Activated CD8-positive, alpha-beta T cell treated with anti-CD3 and anti-CD28 coated beads for 36 hours (primary cell): Measurements from ENCODE around the gene TMEM132D. TPM values are rescaled to one million over a fixed set of nuclear protein-coding genes. Genes with fewer than 3 reads are reported as not detected.

Experiments used
- ATAC-seq: fragments of 200-7000 bp; cut with Tn5 transposase; one replicate; pipeline ENCODE4 v1.10.0; 2021; ENCODE audit warnings: mild to moderate bottlenecking, moderate library complexity
- CTCF ChIA-PET: fragments of 350-600 bp; sonication (Branson Sonifier 250); formaldehyde crosslinking; loops from one replicate; lab custom pipeline; 2021; ENCODE audit warnings: antibody characterized with exemption; lab: Charles Lee
- POLR2A ChIA-PET: fragments of 350-600 bp; sonication (Branson Sonifier 250); formaldehyde crosslinking; loops from one replicate; lab custom pipeline; 2021; ENCODE audit warnings: antibody characterized with exemption; lab: Charles Lee
- DNase-seq: peaks from one replicate; pipeline ENCODE4 v3.0.0-alpha.2; 2020
- H3K27ac Mint-ChIP-seq: one replicate; pipeline ENCODE4 v1.8.0; 2021; ENCODE audit warnings: mild to moderate bottlenecking, mixed read lengths
- H3K27me3 Mint-ChIP-seq: one replicate; pipeline ENCODE4 v1.8.0; 2021; ENCODE audit warnings: mixed read lengths
- H3K36me3 Mint-ChIP-seq: one replicate; pipeline ENCODE4 v1.8.0; 2021; ENCODE audit warnings: low read depth, mixed read lengths
- H3K4me1 Mint-ChIP-seq: one replicate; pipeline ENCODE4 v1.8.0; 2021; ENCODE audit warnings: low read depth, mixed read lengths
- H3K4me3 Mint-ChIP-seq: one replicate; pipeline ENCODE4 v1.8.0; 2021; ENCODE audit warnings: mild to moderate bottlenecking, moderate library complexity, mixed read lengths
- H3K9me3 Mint-ChIP-seq: one replicate; pipeline ENCODE4 v1.8.0; 2021; ENCODE audit warnings: mixed read lengths
- CTCF ChIP-seq: fragments of 200-600 bp; IDR thresholded peaks from one replicate; pipeline ENCODE4 v1.8.0; 2022; ENCODE audit warnings: antibody characterized with exemption, mild to moderate bottlenecking
- intact Hi-C: fragments of 100-400 bp; cut with micrococcal nuclease; formaldehyde crosslinking; loops from one replicate; pipeline ENCODE4 v1.10.0; 2022
- total RNA-seq, 2 experiments: library from RNA; stranded (reverse); gene quantifications; one replicate each; pipeline ENCODE4 v1.2.3, GENCODE V29; 2021

TMEM132D gene
- total RNA-seq, 2 experiments from 2014 or later: not detected

GRCh38 chr12:129381715-129382114 is 522.1 kb downstream of the TMEM132D start:
- H3K36me3 Mint-ChIP-seq: no peaks in the 10 kb centered on the region
- no peaks in the 10 kb centered on the region for H3K27me3 Mint-ChIP-seq
- DNase-seq (no peak), ATAC-seq (no peak)
- peaks cover 4% of the 10 kb centered on the region for H3K9me3 Mint-ChIP-seq
- no peak overlapping the region for H3K27ac Mint-ChIP-seq
- intact Hi-C loops: no loop called here
- no peaks in the 10 kb centered on the region for H3K4me1 Mint-ChIP-seq
- ChIA-PET POLR2A (no interaction called here), CTCF (no interaction called here)
- H3K4me3 Mint-ChIP-seq: no peak overlapping the region
- no peak for TF ChIP-seq CTCF

- H3K4me3 Mint-ChIP-seq: no peak overlapping the region
- ChIA-PET CTCF (no interaction called here), POLR2A (no interaction called here)
- intact Hi-C loops: no loop called here
- no peak for DNase-seq
- peaks cover 4% of the 10 kb centered on the region for H3K9me3 Mint-ChIP-seq
- TF ChIP-seq CTCF: no peak
- H3K27ac Mint-ChIP-seq: no peak overlapping the region
- no peaks in the 10 kb centered on the region for H3K4me1 Mint-ChIP-seq
- H3K36me3 Mint-ChIP-seq: no peaks in the 10 kb centered on the region
- no peaks in the 10 kb centered on the region for H3K27me3 Mint-ChIP-seq
- ATAC-seq: no peak
Measured at GRCh38 chr12:129379076-129379804, 524.6 kb downstream of the TMEM132D start.

- Mint-ChIP-seq H3K36me3 (no peaks in the 10 kb centered on the region), H3K4me3 (no peak overlapping the region), H3K27ac (no peak overlapping the region), H3K4me1 (no peaks in the 10 kb centered on the region), H3K9me3 (peaks cover 4% of the 10 kb centered on the region), H3K27me3 (no peaks in the 10 kb centered on the region)
- ATAC-seq (no peak), DNase-seq (no peak)
- intact Hi-C loops: no loop called here
- ChIA-PET POLR2A (no interaction called here), CTCF (no interaction called here)
- TF ChIP-seq CTCF: no peak
Measured at GRCh38 chr12:129378496-129378895, 525.3 kb downstream of the TMEM132D start.

GRCh38 chr12:129373746-129374145 is 530.1 kb downstream of the TMEM132D start:
- ATAC-seq: no peak
- Mint-ChIP-seq H3K27me3 (no peaks in the 10 kb centered on the region), H3K9me3 (peaks cover 4% of the 10 kb centered on the region), H3K36me3 (no peaks in the 10 kb centered on the region), H3K4me3 (no peak overlapping the region), H3K4me1 (no peaks in the 10 kb centered on the region), H3K27ac (no peak overlapping the region)
- ChIA-PET POLR2A (no interaction called here), CTCF (no interaction called here)
- DNase-seq: no peak
- no peak for TF ChIP-seq CTCF
- intact Hi-C loops: no loop called here

- Mint-ChIP-seq H3K9me3 (peaks cover 7% of the 10 kb centered on the region), H3K36me3 (no peaks in the 10 kb centered on the region), H3K4me3 (no peak overlapping the region), H3K4me1 (no peaks in the 10 kb centered on the region), H3K27me3 (no peaks in the 10 kb centered on the region), H3K27ac (no peak overlapping the region)
- TF ChIP-seq CTCF: no peak
- no peak for ATAC-seq
- intact Hi-C loops: no loop called here
- POLR2A ChIA-PET: no interaction called here
- no peak for DNase-seq
- CTCF ChIA-PET: no interaction called here
Measured at GRCh38 chr12:129372876-129373275, 530.9 kb downstream of the TMEM132D start.
